K562 (cell line): Measurements from ENCODE around the gene MATK. TPM values are rescaled to one million over a fixed set of nuclear protein-coding genes. Genes with fewer than 3 reads are reported as not detected.

ENCODE experiments used
- DDX20 ChIP-seq: fragments of 450-650 bp; IDR thresholded peaks from 2 replicates; pipeline ENCODE4 v1.6.1; 2016; ENCODE audit warnings: missing genetic modification characterization, low read depth, mild to moderate bottlenecking, missing compliant biosample characterization, moderate library complexity
- EZH2 ChIP-seq: IDR thresholded peaks from 2 replicates; pipeline ENCODE4 v1.6.1; 2012; ENCODE audit warnings: low read depth, mild to moderate bottlenecking, inconsistent platforms, low read length, borderline replicate concordance
- LCOR ChIP-seq: sonication (generic); formaldehyde crosslinking; IDR thresholded peaks from 2 replicates; pipeline ENCODE4 v1.8.0; 2022; ENCODE audit warnings: mild to moderate bottlenecking, missing genetic modification reagents
- NRF1 ChIP-seq, 2 experiments: fragments of 450-650 bp; IDR thresholded peaks in 1 of 2; conservative IDR thresholded peaks in 1 of 2; 2 replicates each; pipeline ENCODE4 v1.6.1; 2014; ENCODE audit warnings: mild to moderate bottlenecking in 2 of 2
- PHTF2 ChIP-seq: fragments of 250-450 bp; sonication (Bioruptor Pico); IDR thresholded peaks from 2 replicates; pipeline ENCODE4 v1.5.0; 2021; ENCODE audit warnings: mild to moderate bottlenecking
- ZBTB40 ChIP-seq, 2 experiments: fragments of 450-650 bp in 1 of 2; sonication (generic) in 1 of 2; formaldehyde crosslinking in 1 of 2; IDR thresholded peaks; 2 replicates each; pipeline versions ENCODE4 v1.7.1 to v1.9.0; 2016 to 2022; ENCODE audit warnings: inconsistent platforms in 1 of 2, mild to moderate bottlenecking in 1 of 2, missing genetic modification reagents in 1 of 2
- ZBTB43 ChIP-seq: sonication (generic); formaldehyde crosslinking; IDR thresholded peaks from 2 replicates; pipeline ENCODE4 v1.8.0; 2023; ENCODE audit warnings: mild to moderate bottlenecking, missing genetic modification reagents
- ZFPM2 ChIP-seq: fragments of 250-450 bp; sonication (Bioruptor Pico); IDR thresholded peaks from 2 replicates; pipeline ENCODE4 v1.5.1; 2022; ENCODE audit warnings: mild to moderate bottlenecking
- ZNF655 ChIP-seq: fragments of 250-450 bp; sonication (Bioruptor Pico); IDR thresholded peaks from 2 replicates; pipeline ENCODE4 v1.5.0; 2021
- polyA plus RNA-seq, 8 experiments: library from polyadenylated mRNA; depleted of rRNA in 4 of 8; stranded (reverse) in 5 of 8; unstranded in 3 of 8; fragments of >200 nt; fragmentation: Nextera tagmentation in 2 of 8; fragmentation: Illumina TruSeq in 1 of 8; extraction: Ambion mirVana in 2 of 8; extraction: Trizol in 1 of 8; gene quantifications; 2 replicates each; pipeline versions ENCODE4 v1.2.1 to v1.2.3, GENCODE V29; 2011 to 2014; ENCODE audit warnings: inconsistent platforms in 1 of 8, missing spikeins in 1 of 8
- total RNA-seq, 7 experiments: library from RNA; depleted of rRNA in 6 of 7; stranded (reverse); fragments of >200 nt in 6 of 7; fragmentation: Illumina TruSeq in 2 of 7; extraction: Trizol in 2 of 7; gene quantifications; 2 replicates each; pipeline versions ENCODE4 v1.2.1 to v1.2.3, GENCODE V29; 2011 to 2021; ENCODE audit warnings: low replicate concordance in 1 of 7

The MATK gene
- total and polyA plus RNA-seq, 9 of the 15 experiments (the other 6 are each of a cell fraction or from before 2014, with no cell fraction given), result 0.08 to 41.5 (median 21.4) TPM

GRCh38 chr19:3830621-3831589 is 44.7 kb upstream of the MATK start (continued):
- no peak for TF ChIP-seq ZBTB40 (IDR thresholded peaks at IDR 0.05)
- TF ChIP-seq ZBTB40 (CRISPR knock-in tag; IDR thresholded peaks at IDR 0.05), result no peak
- no peak for TF ChIP-seq LCOR (CRISPR knock-in tag)
- peak; percentile 95 for TF ChIP-seq ZBTB43
- TF ChIP-seq NRF1 (conservative IDR thresholded peaks at IDR 0.05 in 1 of 2, IDR thresholded peaks at IDR 0.05 in 1 of 2), result no peak
- TF ChIP-seq DDX20 (tag), result no peak
- no peak for TF ChIP-seq EZH2
- no peak for TF ChIP-seq ZFPM2 (CRISPR knock-in tag)
- no peak for TF ChIP-seq ZNF655
- TF ChIP-seq PHTF2 (CRISPR knock-in tag), result no peak
